Endothelial cell (in vitro differentiated cells): ENCODE results near the gene AKAP13. TPM values are rescaled to one million over a fixed set of nuclear protein-coding genes. Genes with fewer than 3 reads are reported as not detected.
A peak's percentile ranks its signal among the peaks of the same experiment; 100 is the strongest.

Experiments
- DNase-seq: peaks from one replicate; pipeline ENCODE4 v3.0.0; 2021; ENCODE audit warnings: low spot score
- H3K27ac Mint-ChIP-seq: one replicate; pipeline ENCODE4 v1.8.0; 2021; ENCODE audit warnings: mixed read lengths, inconsistent platforms; ENCODE audit not compliant: unreplicated experiment
- H3K27me3 Mint-ChIP-seq: one replicate; pipeline ENCODE4 v1.8.0; 2021; ENCODE audit warnings: mild to moderate bottlenecking, moderate library complexity, mixed read lengths, inconsistent platforms; ENCODE audit not compliant: unreplicated experiment
- H3K36me3 Mint-ChIP-seq: one replicate; pipeline ENCODE4 v1.8.0; 2021; ENCODE audit warnings: mild to moderate bottlenecking, low read depth, mixed read lengths, inconsistent platforms; ENCODE audit not compliant: unreplicated experiment
- H3K4me1 Mint-ChIP-seq: one replicate; pipeline ENCODE4 v1.8.0; 2021; ENCODE audit warnings: mild to moderate bottlenecking, mixed read lengths, inconsistent platforms; ENCODE audit not compliant: unreplicated experiment
- H3K4me3 Mint-ChIP-seq: one replicate; pipeline ENCODE4 v1.8.0; 2021; ENCODE audit warnings: mild to moderate bottlenecking, mixed read lengths, inconsistent platforms; ENCODE audit not compliant: unreplicated experiment
- H3K9me3 Mint-ChIP-seq: one replicate; pipeline ENCODE4 v1.8.0; 2021; ENCODE audit warnings: mixed read lengths, inconsistent platforms; ENCODE audit not compliant: unreplicated experiment
- CTCF ChIP-seq: fragments of 200-600 bp; sonication (generic); IDR thresholded peaks from one replicate; pipeline ENCODE4 v1.5.0; 2021; ENCODE audit warnings: antibody characterized with exemption; ENCODE audit not compliant: unreplicated experiment
- total RNA-seq: library from RNA; stranded (reverse); fragmentation: NEBNext Ultra II Directional; extraction: Animal tissue kit (Norgen Biotek cat#: 25700); gene quantifications from one replicate; pipeline ENCODE4 v1.2.1, GENCODE V29; 2021; ENCODE audit not compliant: unreplicated experiment

Gene AKAP13
- total RNA-seq, 1 donor from 2014 or later, result 249 TPM

- DNase-seq, result no peak
- peaks cover 2% of the 10 kb centered on the region for H3K27me3 Mint-ChIP-seq
- no peaks in the 10 kb centered on the region for H3K9me3 Mint-ChIP-seq
- peak overlapping the region; percentile 28 for H3K27ac Mint-ChIP-seq
- no peak overlapping the region for H3K4me3 Mint-ChIP-seq
- TF ChIP-seq CTCF, result no peak
- H3K4me1 Mint-ChIP-seq, result peaks cover 18% of the 10 kb centered on the region
- H3K36me3 Mint-ChIP-seq, result peaks cover 5% of the 10 kb centered on the region
These were observed 136.7 kb downstream of the AKAP13 start for GRCh38 chr15:85517086-85517485.

- no peak for TF ChIP-seq CTCF
- DNase-seq, result no peak
- Mint-ChIP-seq H3K9me3 (no peaks in the 10 kb centered on the region), H3K4me3 (no peak overlapping the region), H3K36me3 (peaks cover 4% of the 10 kb centered on the region), H3K27me3 (no peaks in the 10 kb centered on the region), H3K27ac (no peak overlapping the region), H3K4me1 (peaks cover 21% of the 10 kb centered on the region)
These were observed 138.8 kb downstream of the AKAP13 start for GRCh38 chr15:85518979-85519761.

GRCh38 chr15:85520650-85521049, 140.2 kb downstream of the AKAP13 start:
- peaks cover 16% of the 10 kb centered on the region for H3K4me1 Mint-ChIP-seq
- no peak overlapping the region for H3K4me3 Mint-ChIP-seq
- no peaks in the 10 kb centered on the region for H3K27me3 Mint-ChIP-seq
- no peaks in the 10 kb centered on the region for H3K9me3 Mint-ChIP-seq
- peaks cover 4% of the 10 kb centered on the region for H3K36me3 Mint-ChIP-seq
- no peak overlapping the region for H3K27ac Mint-ChIP-seq
- TF ChIP-seq CTCF, result no peak
- no peak for DNase-seq

- Mint-ChIP-seq H3K27ac (no peak overlapping the region), H3K9me3 (no peaks in the 10 kb centered on the region), H3K36me3 (peaks cover 14% of the 10 kb centered on the region), H3K4me3 (no peak overlapping the region), H3K4me1 (peaks cover 19% of the 10 kb centered on the region), H3K27me3 (peaks cover 5% of the 10 kb centered on the region)
- DNase-seq, result no peak
- no peak for TF ChIP-seq CTCF
These were observed 143.1 kb downstream of the AKAP13 start for GRCh38 chr15:85523530-85523929.

GRCh38 chr15:85525755-85526154, 145.4 kb downstream of the AKAP13 start:
- peak overlapping the region; percentile 15 for H3K27ac Mint-ChIP-seq
- no peak for DNase-seq
- no peak overlapping the region for H3K4me3 Mint-ChIP-seq
- peaks cover 14% of the 10 kb centered on the region for H3K36me3 Mint-ChIP-seq
- H3K27me3 Mint-ChIP-seq, result peaks cover 7% of the 10 kb centered on the region
- H3K4me1 Mint-ChIP-seq, result peaks cover 38% of the 10 kb centered on the region
- TF ChIP-seq CTCF, result no peak
- no peaks in the 10 kb centered on the region for H3K9me3 Mint-ChIP-seq
